Ishikawa (cell line): ENCODE results near the gene CXXC5.

Experiments used
- CEBPB ChIP-seq: IDR thresholded peaks from 2 replicates; pipeline ENCODE4 v1.6.1; 2012
- EGR1 ChIP-seq: IDR thresholded peaks from 2 replicates; pipeline ENCODE4 v1.6.1; 2012
- FOXM1 ChIP-seq: IDR thresholded peaks from 2 replicates; pipeline ENCODE4 v1.6.1; 2012; ENCODE audit warnings: low read depth, borderline replicate concordance
- MAX ChIP-seq: IDR thresholded peaks from 2 replicates; pipeline ENCODE4 v1.6.1; 2012
- RAD21 ChIP-seq: IDR thresholded peaks from 2 replicates; pipeline ENCODE4 v1.6.1; 2012; ENCODE audit warnings: low read depth
- ZBTB7A ChIP-seq: IDR thresholded peaks from 2 replicates; pipeline ENCODE4 v1.6.1; 2012; ENCODE audit warnings: low read depth

GRCh38 chr5:139644646-139645429 is 3.3 kb upstream of the CXXC5 start:
- TF ChIP-seq MAX (no peak), RAD21 (no peak), ZBTB7A (no peak), EGR1 (no peak), FOXM1 (no peak), CEBPB (no peak)
